Esophagus squamous epithelium (tissue), 4 donors: ENCODE results near the gene RERE.

ENCODE experiments used
- CTCF ChIP-seq, 6 experiments: fragments of 450-650 bp in 4 of 6; fragments of 200-600 bp in 2 of 6; sonication (generic) in 2 of 6; IDR thresholded peaks; one replicate each; pipeline ENCODE4 v1.5.1; 2016 to 2019; ENCODE audit warnings: antibody characterized with exemption in 6 of 6, mild to moderate bottlenecking in 4 of 6, moderate library complexity in 4 of 6
- POLR2A ChIP-seq, 4 donors: fragments of 450-650 bp; IDR thresholded peaks; one replicate each; pipeline ENCODE4 v1.6.1; 2017; ENCODE audit warnings: antibody characterized with exemption in 4 of 4, mild to moderate bottlenecking in 4 of 4, moderate library complexity in 3 of 4

GRCh38 chr1:8536515-8536914 lies 280.9 kb downstream of the RERE start:
- TF ChIP-seq CTCF (IDR thresholded peaks at IDR 0.05) = no peak
- no peak for TF ChIP-seq POLR2A (IDR thresholded peaks at IDR 0.05)
